Uterus (tissue), 2 donors: ENCODE measurements around the gene CDK9.

Source experiments
- POLR2A ChIP-seq, 2 donors: fragments of 450-650 bp; IDR thresholded peaks; one replicate each; pipeline ENCODE4 v1.6.1; 2016; ENCODE audit warnings: antibody characterized with exemption in 2 of 2, mild to moderate bottlenecking in 1 of 2, moderate library complexity in 1 of 2
- TF ChIP-seq, protein P1 (sequence below), 4 experiments: fragments of 200-600 bp in 2 of 4; fragments of 450-650 bp in 2 of 4; sonication (generic) in 2 of 4; IDR thresholded peaks; one replicate each; pipeline ENCODE4 v1.5.1; 2016 to 2019; ENCODE audit warnings: antibody characterized with exemption in 4 of 4, mild to moderate bottlenecking in 2 of 4, moderate library complexity in 1 of 4

DNA sequence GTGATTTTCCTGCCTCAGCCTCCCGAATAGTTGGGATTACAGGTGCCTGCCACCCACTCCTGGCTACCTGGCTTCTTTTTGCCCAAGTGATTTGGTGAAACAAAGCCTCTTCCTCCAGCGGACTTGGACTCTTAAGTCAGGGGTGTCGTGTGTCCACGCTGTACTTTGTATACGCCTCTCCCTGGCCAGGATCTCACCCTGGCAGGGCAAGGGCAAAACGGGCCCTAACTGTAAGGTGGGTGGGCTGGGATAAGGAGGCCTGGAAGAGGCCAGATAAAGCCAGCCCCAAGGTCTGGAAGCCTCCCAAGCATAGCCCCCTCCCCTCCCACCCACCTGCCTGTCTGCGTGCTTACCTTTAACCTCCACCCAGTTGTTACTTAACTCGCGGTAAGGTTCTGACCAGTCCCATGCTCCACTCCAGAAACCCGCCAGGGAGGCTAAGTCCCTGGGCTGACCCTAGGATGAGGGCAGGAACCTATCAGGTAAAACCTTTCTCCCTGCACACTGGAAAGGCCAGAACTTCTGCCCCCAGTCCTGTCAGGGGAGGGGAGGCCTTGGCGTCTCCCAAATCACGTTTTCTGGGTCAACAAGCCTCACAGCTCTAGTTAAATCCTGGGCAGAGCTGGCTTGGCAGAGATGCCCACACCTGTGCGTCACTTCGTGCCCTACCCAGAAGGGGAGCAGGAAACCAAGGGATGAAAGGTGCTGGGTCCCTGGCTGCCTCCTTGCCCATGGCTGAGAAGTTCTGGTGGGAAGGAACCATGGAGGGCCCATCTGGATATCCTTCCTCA lies 8.4 kb downstream of the CDK9 start:
- TF ChIP-seq, protein P1, sequence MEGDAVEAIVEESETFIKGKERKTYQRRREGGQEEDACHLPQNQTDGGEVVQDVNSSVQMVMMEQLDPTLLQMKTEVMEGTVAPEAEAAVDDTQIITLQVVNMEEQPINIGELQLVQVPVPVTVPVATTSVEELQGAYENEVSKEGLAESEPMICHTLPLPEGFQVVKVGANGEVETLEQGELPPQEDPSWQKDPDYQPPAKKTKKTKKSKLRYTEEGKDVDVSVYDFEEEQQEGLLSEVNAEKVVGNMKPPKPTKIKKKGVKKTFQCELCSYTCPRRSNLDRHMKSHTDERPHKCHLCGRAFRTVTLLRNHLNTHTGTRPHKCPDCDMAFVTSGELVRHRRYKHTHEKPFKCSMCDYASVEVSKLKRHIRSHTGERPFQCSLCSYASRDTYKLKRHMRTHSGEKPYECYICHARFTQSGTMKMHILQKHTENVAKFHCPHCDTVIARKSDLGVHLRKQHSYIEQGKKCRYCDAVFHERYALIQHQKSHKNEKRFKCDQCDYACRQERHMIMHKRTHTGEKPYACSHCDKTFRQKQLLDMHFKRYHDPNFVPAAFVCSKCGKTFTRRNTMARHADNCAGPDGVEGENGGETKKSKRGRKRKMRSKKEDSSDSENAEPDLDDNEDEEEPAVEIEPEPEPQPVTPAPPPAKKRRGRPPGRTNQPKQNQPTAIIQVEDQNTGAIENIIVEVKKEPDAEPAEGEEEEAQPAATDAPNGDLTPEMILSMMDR (IDR thresholded peaks at IDR 0.05), result no peak
- TF ChIP-seq POLR2A (IDR thresholded peaks at IDR 0.05), result no peak
